ENCODE results near the gene MPL. TPM values are rescaled to one million over a fixed set of nuclear protein-coding genes. Genes with fewer than 3 reads are reported as not detected.

The MPL gene
- total and polyA plus RNA-seq, 11 donors: 0.11 to 0.98 (median 0.48) TPM; not detected in 1

- Histone ChIP-seq H3K4me1 (no peaks in the 10 kb centered on the region), H3K27ac (no peak overlapping the region), H3K9me3 (peaks cover 0 to 6% (median 0%) of the 10 kb centered on the region in 12 donors), H3K4me3 (no peak overlapping the region), H3K27me3 (no peaks in the 10 kb centered on the region), H3K36me3 (peaks cover 0 to 65% (median 7%) of the 10 kb centered on the region in 9 donors)
- intact Hi-C loops (cut with DNase I): no loop called here
- 63 to 100% (median 82%) methylated on average over 2 to 3 of the region's 3 CpGs for WGBS, 4 donors
- no peak for DNase-seq
- no peak for ATAC-seq
- TF ChIP-seq POLR2A (IDR thresholded peaks at IDR 0.05): no peak
- TF ChIP-seq, protein P1, sequence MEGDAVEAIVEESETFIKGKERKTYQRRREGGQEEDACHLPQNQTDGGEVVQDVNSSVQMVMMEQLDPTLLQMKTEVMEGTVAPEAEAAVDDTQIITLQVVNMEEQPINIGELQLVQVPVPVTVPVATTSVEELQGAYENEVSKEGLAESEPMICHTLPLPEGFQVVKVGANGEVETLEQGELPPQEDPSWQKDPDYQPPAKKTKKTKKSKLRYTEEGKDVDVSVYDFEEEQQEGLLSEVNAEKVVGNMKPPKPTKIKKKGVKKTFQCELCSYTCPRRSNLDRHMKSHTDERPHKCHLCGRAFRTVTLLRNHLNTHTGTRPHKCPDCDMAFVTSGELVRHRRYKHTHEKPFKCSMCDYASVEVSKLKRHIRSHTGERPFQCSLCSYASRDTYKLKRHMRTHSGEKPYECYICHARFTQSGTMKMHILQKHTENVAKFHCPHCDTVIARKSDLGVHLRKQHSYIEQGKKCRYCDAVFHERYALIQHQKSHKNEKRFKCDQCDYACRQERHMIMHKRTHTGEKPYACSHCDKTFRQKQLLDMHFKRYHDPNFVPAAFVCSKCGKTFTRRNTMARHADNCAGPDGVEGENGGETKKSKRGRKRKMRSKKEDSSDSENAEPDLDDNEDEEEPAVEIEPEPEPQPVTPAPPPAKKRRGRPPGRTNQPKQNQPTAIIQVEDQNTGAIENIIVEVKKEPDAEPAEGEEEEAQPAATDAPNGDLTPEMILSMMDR (IDR thresholded peaks at IDR 0.05): no peak
Observed at GRCh38 chr1:43319766-43320165, 17.9 kb upstream of the MPL start.

GRCh38 chr1:43321331-43321891 is 16.2 kb upstream of the MPL start:
- DNase-seq (no peak), ATAC-seq (no peak)
- peaks cover 0 to 60% (median 7%) of the 10 kb centered on the region in 9 donors for H3K36me3 ChIP-seq
- H3K4me1 ChIP-seq: no peaks in the 10 kb centered on the region
- TF ChIP-seq, protein P1 (IDR thresholded peaks at IDR 0.05): no peak
- TF ChIP-seq POLR2A (IDR thresholded peaks at IDR 0.05): no peak
- H3K9me3 ChIP-seq: peaks cover 0 to 21% (median 8%) of the 10 kb centered on the region in 12 donors
- intact Hi-C loops (cut with DNase I): no loop called here
- H3K27me3 ChIP-seq: no peaks in the 10 kb centered on the region
- H3K4me3 ChIP-seq: no peak overlapping the region
- 93 to 98% (median 96%) methylated on average over 13 to 16 of the region's 16 CpGs for WGBS, 4 donors
- no peak overlapping the region for H3K27ac ChIP-seq

GRCh38 chr1:43322506-43322905 is 15.1 kb upstream of the MPL start:
- 92 to 100% (median 96%) methylated on average over 1 to 5 of the region's 5 CpGs for whole genome bisulfite sequencing, 4 donors

GRCh38 chr1:43324810-43325209 is 12.8 kb upstream of the MPL start:
- ATAC-seq (no peak), DNase-seq (no peak)
- H3K36me3 ChIP-seq: peaks cover 0 to 41% (median 0%) of the 10 kb centered on the region in 9 donors
- H3K9me3 ChIP-seq: peaks cover 0 to 36% (median 14%) of the 10 kb centered on the region in 12 donors
- no peak for TF ChIP-seq POLR2A (IDR thresholded peaks at IDR 0.05)
- TF ChIP-seq, protein P1 (IDR thresholded peaks at IDR 0.05): no peak
- H3K4me3 ChIP-seq: no peak overlapping the region
- H3K27ac ChIP-seq: no peak overlapping the region
- 81 to 100% (median 92%) methylated on average over 1 of the region's 1 CpG for WGBS, 4 donors
- peaks cover 0 to 10% (median 5%) of the 10 kb centered on the region in 12 donors for H3K4me1 ChIP-seq
- no peaks in the 10 kb centered on the region for H3K27me3 ChIP-seq
- intact Hi-C loops (cut with DNase I): no loop called here

More at GRCh38 chr1:43322506-43322905, 15.1 kb upstream of the MPL start:
- intact Hi-C loops (cut with DNase I): no loop called here
- Histone ChIP-seq H3K4me3 (no peak overlapping the region), H3K4me1 (no peaks in the 10 kb centered on the region), H3K36me3 (peaks cover 0 to 57% (median 7%) of the 10 kb centered on the region in 9 donors), H3K27ac (no peak overlapping the region), H3K9me3 (peaks cover 0 to 28% (median 8%) of the 10 kb centered on the region in 12 donors), H3K27me3 (no peaks in the 10 kb centered on the region)
- TF ChIP-seq, protein P1 (IDR thresholded peaks at IDR 0.05): no peak
- no peak for TF ChIP-seq POLR2A (IDR thresholded peaks at IDR 0.05)
- ATAC-seq (no peak), DNase-seq (no peak)
